ENCODE measurements around the gene SCARF2.

SCARF2 gene

DNA sequence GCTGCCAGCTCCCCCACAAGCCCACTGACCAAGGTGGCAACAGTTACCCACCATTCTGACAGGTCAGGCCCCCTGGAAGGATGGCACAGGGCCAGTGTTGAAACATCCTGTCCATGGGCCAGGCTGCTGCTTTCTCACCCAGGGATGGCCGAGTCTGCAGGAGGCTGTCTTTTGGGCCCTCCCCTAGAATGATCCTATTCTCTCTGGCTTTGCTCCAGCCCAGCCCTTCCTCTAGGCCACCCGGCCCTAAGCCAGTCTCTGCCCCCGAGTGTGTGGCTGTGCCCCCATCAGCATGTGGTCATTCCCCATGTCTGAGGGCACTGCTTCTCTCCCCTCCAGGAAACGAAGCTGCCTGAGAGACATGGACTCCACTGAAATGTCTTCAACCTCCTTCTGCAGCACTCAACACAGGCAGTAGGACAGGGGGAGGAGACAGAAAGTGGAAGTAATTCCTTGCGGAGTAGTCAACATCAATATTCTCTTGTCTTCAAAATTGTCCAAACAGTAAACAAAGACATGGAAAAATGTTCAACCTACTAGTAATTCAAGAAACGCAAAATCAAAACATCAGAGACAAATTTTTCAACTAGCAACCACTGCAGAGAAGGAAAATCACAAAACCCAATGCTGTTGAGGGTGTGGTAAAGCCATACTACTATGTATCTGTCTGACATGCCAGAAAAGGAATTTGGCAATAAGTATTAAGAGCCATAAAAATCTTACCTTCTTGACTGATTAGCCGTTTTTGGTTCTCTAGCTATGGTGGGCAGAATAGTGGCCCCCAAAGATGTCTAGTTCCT, 5.1 kb upstream of the SCARF2 start:
- no peak for DNase-seq (ENCODE audit: low read depth)
- no peak overlapping the region for H3K4me3 ChIP-seq (ENCODE audit: control insufficient read depth, low read depth, low read length)
- TF ChIP-seq, protein P1, sequence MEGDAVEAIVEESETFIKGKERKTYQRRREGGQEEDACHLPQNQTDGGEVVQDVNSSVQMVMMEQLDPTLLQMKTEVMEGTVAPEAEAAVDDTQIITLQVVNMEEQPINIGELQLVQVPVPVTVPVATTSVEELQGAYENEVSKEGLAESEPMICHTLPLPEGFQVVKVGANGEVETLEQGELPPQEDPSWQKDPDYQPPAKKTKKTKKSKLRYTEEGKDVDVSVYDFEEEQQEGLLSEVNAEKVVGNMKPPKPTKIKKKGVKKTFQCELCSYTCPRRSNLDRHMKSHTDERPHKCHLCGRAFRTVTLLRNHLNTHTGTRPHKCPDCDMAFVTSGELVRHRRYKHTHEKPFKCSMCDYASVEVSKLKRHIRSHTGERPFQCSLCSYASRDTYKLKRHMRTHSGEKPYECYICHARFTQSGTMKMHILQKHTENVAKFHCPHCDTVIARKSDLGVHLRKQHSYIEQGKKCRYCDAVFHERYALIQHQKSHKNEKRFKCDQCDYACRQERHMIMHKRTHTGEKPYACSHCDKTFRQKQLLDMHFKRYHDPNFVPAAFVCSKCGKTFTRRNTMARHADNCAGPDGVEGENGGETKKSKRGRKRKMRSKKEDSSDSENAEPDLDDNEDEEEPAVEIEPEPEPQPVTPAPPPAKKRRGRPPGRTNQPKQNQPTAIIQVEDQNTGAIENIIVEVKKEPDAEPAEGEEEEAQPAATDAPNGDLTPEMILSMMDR (conservative IDR thresholded peaks at IDR 0.05; ENCODE audit: control insufficient read depth, insufficient read depth, low read depth, low read length): no peak

DNA sequence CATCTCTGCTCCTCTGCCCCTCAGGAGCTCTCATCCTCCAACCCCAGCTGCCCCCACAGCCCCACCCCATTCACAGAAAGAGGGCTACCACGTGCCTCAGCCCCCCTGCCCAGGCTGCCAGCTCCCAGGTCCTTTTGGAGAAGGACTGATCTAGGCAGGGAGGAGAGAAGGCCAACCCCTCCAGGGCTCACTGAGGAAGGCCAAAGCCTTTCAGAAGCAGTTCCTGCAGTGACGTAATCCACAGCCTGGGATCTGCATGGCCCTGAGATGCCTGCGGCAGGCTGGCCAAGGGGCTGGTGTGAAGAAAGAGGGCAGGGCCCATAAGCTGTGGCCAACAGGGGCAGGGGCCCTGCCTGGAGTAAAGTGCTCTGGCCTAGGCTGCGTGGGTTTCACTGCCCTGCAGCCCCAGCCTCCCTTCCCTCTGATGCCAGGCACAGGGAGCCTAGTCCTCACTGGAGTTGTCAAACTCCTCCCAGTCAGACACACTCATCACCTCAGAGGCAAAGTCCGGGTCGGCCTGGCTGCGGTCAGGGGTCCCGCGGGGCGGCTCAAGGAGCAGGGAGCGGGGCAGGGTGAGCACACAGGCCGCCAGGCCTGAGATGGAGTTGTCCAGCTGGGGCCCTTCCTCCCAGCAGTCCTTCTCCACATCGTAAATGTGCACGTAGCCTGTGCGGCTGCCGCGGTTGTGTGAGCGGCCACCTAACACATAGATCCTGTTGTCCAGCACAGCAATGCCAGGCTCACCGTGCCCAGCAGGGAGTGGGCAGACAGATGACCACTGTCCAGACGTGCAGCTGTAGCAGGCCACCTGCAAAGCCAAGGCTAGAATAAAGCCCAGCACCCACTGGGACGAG, 4.2 kb upstream of the SCARF2 start:
- TF ChIP-seq, protein P1 (conservative IDR thresholded peaks at IDR 0.05; ENCODE audit: control insufficient read depth, insufficient read depth, low read depth, low read length): no peak
- no peak for DNase-seq (ENCODE audit: low read depth)
- no peak overlapping the region for H3K4me3 ChIP-seq (ENCODE audit: control insufficient read depth, low read depth, low read length)

DNA sequence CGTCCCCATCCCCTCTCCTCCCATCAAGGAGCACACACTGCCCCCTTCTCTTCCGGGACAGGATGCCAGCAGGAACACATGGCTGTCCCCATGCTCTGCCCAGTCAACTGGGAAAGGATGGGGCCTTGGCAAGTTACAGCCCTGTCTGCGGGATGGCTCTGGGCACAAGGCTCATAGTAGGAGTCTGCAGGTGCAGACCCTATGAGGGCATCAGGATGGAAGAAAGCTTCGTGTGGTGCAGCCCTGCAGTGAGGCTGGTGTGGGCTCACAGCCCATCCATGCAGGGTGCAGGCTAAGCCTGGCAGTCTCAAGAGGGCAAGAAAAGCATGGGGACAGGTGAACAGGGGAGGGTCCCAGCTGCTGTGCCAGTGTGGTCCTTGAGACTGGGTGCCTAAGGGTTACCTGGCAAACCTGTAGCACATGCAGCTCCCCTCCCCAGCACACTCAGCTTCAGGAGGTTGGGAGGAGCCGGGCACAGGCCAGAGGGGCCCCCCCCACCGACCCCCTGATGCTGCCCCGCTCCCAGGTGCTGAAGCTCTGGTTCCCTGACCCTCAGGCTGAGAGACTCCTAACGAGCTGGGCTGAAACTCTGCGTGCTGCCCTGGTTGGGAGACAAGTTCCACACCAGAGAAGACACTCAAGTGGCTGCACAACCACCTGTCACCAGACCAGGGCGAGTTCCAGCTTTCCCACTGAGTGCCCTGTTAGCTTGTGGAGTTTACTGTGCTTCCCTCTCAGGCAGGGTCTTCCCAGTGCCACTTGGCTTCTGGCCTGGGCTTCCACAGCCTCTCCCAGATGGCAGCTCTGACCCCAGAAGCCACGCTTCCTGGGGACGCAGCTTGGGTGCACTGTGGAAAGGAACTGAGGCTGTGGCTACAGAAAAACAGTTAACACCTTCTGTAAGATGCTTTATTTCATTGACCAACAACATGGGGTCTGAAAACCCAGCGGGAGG, 3.3 kb upstream of the SCARF2 start:
- no peak overlapping the region for H3K4me3 ChIP-seq (ENCODE audit: control insufficient read depth, low read depth, low read length)
- no peak for DNase-seq (ENCODE audit: low read depth)
- TF ChIP-seq, protein P1 (conservative IDR thresholded peaks at IDR 0.05; ENCODE audit: control insufficient read depth, insufficient read depth, low read depth, low read length): no peak

DNA sequence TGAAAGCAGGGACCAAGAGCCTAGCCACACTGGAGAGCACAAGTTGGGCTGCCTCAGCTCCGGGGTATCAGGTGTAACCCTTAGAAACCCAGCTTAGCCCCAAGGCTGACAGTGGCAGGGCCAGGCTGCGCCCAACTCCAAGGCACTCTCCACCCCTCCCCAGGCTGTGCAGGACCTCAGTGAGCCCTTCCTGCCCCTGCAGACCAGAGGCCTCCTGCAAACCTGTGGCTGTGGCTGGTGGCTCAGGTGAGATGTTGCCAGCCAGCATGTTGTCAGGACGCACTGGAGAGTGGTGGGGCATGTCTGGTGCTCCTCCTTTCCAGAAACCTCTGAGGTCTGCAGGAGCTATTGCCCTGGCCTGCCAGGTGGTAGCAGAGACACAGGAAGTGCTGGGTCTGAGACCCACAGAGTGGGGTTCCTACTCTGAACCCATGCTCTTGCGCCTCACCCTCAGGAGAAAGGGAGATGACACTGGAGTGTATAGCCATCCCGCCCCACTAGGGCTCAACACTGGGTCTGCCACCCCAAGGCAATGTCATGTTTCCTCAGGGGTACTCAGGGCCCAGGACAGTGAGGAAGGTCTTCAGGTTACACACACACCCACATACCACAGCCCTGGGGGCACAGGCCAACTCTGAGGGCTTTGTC, 2.4 kb upstream of the SCARF2 start:
- no peak overlapping the region for H3K4me3 ChIP-seq (ENCODE audit: control insufficient read depth, low read depth, low read length)
- no peak for DNase-seq (ENCODE audit: low read depth)
- TF ChIP-seq, protein P1 (conservative IDR thresholded peaks at IDR 0.05; ENCODE audit: control insufficient read depth, insufficient read depth, low read depth, low read length): no peak

DNA sequence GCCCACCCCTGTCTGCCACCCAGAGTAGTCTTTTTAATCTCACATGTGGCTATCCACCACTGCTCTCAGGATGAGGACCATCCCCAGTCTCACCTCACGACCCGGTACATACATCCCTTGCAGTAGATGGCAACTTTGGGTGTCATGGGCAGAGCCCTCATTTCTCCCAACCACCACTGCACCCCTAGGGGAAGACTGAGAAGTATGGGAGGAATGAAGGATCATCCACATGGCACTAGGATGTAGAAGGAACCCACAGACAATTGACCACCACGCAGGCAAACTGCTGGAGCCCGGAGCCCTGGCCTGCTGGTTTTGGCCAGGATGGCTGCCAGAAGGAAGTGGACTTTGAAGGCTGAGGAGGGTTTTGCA, 1.9 kb upstream of the SCARF2 start:
- no peak for DNase-seq (ENCODE audit: low read depth)
- TF ChIP-seq, protein P1 (conservative IDR thresholded peaks at IDR 0.05; ENCODE audit: control insufficient read depth, insufficient read depth, low read depth, low read length): no peak
- no peak overlapping the region for H3K4me3 ChIP-seq (ENCODE audit: control insufficient read depth, low read depth, low read length)

All from fibroblast of mammary gland (primary cell).